Panc1 (cell line): Measurements from ENCODE around the gene SH3D19.

Experiments used
- CTCF ChIP-seq: fragments of 450-650 bp; IDR thresholded peaks from 2 replicates; pipeline ENCODE4 v1.5.1; 2017; ENCODE audit warnings: mild to moderate bottlenecking
- POLR2AphosphoS5 ChIP-seq: IDR thresholded peaks from 2 replicates; pipeline ENCODE4 v1.6.1; 2012; ENCODE audit warnings: mild to moderate bottlenecking, low read depth, low read length, moderate library complexity
- SIN3A ChIP-seq: IDR thresholded peaks from 2 replicates; pipeline ENCODE4 v1.6.1; 2012; ENCODE audit warnings: low read depth, mild to moderate bottlenecking, low read length, moderate library complexity, borderline replicate concordance; ENCODE audit not compliant: insufficient read depth
- TCF7L2 ChIP-seq: IDR thresholded peaks from 2 replicates; pipeline ENCODE4 v1.6.1; 2011; ENCODE audit warnings: mild to moderate bottlenecking, low read depth, low read length, inconsistent platforms

GRCh38 chr4:151359576-151359975, 34.2 kb upstream of the SH3D19 start:
- TF ChIP-seq CTCF = no peak
- no peak for TF ChIP-seq SIN3A
- TF ChIP-seq POLR2AphosphoS5 = no peak
- TF ChIP-seq TCF7L2 = no peak
